Putamen (tissue), 1 donor: Measurements from ENCODE around the gene SLC44A3.

ENCODE experiments used
- DNase-seq: peaks from one replicate; pipeline ENCODE4 v3.0.0-alpha.2; 2016; ENCODE audit warnings: low spot score

SLC44A3 gene, protein sequence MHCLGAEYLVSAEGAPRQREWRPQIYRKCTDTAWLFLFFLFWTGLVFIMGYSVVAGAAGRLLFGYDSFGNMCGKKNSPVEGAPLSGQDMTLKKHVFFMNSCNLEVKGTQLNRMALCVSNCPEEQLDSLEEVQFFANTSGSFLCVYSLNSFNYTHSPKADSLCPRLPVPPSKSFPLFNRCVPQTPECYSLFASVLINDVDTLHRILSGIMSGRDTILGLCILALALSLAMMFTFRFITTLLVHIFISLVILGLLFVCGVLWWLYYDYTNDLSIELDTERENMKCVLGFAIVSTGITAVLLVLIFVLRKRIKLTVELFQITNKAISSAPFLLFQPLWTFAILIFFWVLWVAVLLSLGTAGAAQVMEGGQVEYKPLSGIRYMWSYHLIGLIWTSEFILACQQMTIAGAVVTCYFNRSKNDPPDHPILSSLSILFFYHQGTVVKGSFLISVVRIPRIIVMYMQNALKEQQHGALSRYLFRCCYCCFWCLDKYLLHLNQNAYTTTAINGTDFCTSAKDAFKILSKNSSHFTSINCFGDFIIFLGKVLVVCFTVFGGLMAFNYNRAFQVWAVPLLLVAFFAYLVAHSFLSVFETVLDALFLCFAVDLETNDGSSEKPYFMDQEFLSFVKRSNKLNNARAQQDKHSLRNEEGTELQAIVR

DNA sequence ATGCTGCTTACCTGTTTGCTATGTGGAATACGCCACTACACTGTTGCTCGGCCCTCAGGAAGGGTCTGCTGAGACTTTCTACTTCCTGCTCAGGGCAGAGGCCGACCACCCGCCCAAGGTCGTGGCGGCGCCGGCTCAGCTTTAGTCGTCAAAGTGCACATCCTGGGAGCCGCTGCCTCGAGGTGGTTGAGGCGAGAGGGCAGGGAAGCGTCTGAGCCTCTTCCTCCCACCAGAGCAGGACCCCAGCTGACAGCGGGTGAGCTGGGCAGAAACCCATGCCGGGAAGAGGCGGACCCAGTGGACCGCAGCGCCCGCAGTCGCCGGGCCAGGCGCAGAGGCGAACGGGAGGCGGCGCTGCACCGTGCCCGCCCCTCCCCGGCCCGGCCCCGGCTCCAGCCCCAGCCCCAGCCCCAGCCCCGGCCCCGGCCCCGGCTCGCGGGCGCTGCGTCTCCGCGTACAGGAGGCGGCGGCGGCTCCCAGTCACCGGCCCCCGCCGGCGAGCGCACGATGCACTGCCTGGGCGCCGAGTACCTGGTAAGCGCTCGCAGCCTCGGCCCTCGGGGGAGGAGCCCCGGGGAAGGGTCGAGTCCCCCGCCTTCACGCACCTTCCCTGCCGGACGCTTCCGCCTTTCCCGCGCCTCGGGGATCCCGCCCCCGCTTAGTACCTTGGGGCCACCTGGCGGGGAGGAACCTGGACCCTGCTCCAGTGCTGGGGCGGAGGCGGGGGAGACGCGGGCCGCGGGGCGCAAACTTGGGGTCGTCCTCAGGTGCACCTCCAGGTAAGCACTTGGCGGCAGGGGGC, at the start of gene SLC44A3:
Gene SLC44A3 (plus strand): TSS at position 413 of the 802 bp plus-strand sequence. CDS start 95 bp downstream, at position 508.
- DNase-seq = no peak

DNA sequence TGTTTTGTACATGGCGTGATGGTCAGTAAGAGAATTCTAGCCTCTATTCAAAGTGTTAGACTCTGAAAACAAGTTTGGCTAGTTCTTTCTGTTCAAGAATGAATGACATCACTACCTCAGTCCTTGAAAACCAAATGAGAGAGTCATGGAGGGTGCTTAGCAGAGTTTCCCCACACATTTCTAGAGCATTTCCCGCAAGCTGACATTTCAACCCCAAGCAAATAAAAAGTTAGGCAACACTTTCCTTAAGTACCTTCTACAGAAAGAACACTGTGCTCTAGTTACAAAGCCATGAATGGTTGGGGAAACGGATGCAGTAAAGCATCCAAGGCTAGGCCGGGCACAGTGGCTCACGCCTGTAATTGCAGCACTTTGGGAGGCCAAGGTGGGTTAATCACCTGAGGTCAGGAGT, 47.9 kb upstream of the SLC44A3 start:
- no peak for DNase-seq

DNA sequence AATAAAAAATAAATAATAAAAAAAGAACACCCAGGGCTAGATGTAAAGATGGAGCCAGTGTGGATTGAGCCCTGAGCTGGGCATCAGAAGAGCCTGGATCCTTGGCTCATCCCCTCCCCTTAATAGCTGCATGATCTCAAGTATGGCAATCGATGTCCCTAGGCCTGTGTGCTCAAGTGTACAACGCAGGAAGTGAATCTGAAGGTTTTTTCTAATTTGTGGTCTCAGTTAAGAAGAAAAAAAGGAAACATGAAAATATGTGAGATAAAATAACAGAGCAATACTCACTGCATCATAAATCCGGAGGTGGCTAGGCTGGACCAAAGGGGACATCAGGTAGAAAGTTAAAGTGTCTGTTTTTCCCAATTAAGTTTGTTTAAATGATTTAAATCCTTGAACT, 47.3 kb upstream of the SLC44A3 start:
- DNase-seq = no peak

DNA sequence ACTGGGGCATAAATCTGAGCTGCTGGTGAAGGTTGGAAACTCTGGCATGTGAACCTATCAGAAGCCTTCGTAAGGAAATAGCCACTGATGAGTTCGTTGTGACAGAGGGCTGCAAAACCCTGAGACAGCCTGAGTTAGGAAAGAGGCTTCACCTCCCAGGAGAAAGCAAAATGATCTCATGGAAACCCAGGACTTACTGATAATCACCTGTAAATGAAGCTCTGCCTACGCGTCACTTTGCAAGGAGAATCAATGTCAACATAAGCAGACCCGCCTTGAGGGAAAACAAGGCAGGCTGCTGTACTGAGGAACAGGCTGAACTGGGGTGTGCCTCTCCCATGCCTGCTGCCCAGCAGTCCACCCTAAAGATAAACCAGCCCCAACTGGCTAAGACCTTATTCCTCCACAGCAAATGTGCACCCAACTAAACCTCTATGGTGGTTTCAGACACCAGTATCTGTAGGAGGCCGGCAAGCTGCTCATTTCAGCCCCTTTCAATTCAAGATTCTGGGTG, 46.8 kb upstream of the SLC44A3 start:
- no peak for DNase-seq

DNA sequence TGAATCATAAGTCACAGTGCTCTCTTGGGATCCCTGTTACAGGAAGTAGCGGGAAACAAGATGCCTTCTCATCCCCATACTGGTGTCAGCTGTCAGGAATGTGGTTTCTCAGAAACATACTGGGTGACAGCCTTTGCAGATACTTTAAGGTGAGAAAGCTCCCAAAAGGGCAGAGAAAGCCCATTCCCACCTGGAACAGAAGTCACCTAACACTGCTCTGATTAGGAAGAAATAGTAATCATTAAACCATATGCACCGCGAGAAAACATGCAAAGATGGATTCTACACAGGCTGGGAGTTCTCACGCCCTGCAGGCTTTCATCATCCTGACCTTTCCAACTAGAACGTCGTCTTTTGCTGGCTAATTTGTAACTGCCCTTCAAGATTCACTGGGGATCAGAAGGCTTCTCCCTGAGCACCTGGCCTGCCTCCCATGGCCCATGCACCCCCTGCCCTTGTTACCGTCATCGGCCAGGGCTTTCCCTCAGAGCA, 46.2 kb upstream of the SLC44A3 start:
- no peak for DNase-seq

DNA sequence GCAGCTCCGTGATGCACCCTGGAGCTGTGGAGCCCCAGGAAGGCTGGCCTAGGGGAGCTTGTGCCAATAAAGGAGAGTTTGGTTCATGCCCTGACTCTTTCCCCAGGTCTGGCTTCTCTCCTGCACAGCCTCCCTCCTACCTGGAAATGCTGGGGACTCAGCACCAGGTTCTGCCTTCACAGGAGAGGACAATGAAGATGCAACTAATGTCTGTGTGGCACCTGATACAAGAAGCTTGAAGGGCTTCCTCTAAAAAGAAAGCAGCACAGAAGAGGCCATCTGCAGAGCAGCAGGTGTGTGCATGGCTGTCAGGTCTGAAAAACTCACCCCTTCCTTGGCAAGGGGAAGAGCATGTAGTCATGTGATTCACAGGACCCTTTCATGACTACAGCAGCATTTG, 43.7 kb upstream of the SLC44A3 start:
- no peak for DNase-seq

DNA sequence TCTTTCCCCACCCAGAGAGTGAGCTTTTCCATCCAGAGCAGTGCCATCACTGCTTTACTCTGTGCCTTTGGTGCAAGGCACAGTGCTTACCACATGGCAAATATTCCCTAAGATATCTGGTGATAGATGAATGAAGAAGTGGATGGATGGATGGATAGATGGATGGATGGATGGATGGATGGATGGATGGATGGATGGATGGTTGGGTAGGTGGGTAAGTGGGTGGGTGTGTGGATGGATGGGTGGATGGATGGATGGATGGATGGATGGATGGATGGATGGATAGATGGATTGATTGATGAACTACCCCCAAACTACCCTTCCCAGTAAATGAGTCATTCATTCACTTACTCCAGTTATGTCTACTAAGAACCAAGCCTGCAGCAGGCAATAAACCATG, 42.9 kb upstream of the SLC44A3 start:
- DNase-seq = no peak

DNA sequence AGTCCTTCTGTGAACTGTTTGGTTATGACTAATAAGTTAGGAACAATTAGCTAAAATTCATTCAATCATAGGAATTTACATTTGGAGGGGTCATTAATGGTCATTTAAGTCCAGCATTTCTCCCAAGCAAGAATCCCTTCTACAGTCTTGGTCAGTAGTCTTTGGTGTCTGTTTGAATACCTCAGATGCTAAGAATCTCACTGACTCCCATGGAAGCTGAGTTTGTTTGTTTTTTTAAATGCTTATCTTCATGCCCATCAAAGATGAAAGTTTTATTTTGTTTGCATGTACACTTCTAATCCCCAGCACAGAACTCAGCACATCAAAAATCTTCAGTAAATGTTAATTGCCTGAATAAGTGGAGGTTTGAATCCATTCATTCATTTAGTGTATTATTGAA, 41.3 kb upstream of the SLC44A3 start:
- DNase-seq = no peak

DNA sequence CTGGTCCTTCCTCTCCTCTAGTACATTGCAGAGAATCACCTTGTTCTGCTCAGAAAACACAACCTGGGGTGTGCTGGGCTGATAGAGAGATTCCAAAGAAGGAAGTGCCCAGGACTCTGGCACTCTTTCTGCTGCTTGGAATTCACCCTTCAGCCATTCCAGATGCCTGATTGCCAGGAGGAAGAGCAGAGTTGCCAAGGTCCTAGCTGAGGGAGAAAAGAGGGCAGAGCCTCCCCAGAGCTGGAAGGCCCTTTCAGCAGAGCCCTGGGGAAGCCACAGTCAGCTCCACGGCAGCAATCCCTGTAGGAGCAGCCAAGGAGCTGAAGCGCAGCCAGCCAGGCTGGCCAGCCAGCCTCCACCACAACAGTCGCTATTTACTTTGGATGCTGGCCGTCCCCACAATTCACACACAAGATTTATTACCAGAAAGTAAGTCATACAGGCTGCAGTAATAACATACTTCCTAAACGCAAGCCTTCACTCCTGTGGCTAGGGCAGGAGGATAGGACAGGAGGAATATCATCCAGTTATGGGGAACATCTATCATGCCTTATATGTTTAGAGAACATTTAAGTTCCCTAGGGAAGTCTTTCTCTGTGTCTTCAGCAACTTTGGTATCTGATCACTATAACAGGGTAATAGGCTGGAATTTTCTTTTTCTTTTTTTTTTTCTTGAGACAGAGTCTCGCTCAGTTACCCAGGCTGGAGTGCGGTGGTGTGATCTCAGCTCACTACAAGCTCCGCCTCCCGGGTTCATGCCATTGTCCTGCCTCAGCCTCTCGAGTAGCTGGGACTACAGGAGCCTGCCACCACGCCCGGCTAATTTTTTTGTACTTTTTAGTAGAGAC, 36.6 kb upstream of the SLC44A3 start:
- DNase-seq = no peak

DNA sequence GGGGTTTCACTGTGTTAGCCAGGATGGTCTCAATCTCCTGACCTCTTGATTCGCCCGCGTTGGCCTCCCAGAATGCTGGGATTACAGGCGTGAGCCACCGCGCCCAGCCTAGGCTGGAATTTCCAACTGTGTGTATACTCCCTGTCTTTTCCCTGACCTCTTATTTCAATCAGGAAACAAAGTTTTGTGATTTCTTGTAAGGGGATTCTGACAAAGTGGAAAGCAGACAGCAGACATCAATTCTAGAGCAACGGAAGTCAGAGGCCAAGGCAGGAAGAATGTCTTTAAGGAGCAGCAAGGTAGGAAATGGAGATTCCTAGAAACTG, 36.0 kb upstream of the SLC44A3 start:
- no peak for DNase-seq

DNA sequence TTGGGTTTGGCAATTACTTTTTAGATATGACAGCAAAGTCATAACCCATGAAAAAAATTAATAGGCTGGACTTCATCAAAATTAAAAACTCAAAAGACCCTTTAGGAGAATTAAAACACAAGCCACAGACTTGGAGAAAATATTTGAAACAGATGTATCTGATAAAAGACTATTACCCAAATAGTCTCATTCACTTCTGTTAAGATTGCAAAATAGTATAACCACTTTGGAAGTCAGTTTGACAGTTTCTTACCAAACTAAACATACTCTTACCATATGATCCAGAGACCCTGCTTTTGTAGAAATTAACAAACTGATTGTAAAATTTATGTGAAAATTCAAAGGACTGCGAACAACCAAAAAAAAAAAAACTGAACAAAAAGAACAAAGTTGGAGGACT, 32.5 kb upstream of the SLC44A3 start:
- no peak for DNase-seq

DNA sequence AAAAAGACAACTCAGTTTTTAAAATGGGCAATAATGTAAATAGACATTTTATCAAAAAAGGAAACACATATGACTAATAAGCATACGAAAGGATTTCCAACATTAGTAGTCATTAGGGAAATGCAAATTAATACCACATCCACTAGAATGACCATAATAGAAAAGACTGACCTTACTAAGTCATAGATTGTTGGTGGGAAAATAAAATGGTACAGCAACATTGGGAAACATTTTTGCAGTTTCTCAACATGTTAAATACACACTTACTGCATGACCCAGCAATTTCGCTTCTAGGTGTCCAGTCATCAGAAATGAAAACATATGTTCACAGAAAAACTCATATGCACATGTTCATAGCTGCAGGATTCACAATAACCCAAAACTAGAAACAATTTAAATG, 29.9 kb upstream of the SLC44A3 start:
- no peak for DNase-seq

DNA sequence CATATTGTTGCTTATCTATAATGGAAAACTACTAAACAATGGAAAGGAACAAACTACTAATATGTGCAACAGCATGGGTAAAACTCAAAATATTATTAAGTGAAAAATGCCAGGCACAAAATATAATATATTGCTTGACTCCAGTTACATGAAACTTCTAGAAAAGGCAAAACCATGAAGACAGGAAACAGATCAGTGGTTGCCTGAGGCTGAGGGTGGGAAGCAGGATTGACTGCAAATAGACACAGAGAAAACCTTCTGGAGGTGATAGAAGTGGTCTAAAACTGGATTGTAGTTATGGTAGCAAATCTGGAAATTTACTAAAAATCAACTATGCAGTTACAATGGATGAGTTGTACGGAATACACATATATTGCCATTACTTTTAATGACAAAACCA, 29.5 kb upstream of the SLC44A3 start:
- no peak for DNase-seq

DNA sequence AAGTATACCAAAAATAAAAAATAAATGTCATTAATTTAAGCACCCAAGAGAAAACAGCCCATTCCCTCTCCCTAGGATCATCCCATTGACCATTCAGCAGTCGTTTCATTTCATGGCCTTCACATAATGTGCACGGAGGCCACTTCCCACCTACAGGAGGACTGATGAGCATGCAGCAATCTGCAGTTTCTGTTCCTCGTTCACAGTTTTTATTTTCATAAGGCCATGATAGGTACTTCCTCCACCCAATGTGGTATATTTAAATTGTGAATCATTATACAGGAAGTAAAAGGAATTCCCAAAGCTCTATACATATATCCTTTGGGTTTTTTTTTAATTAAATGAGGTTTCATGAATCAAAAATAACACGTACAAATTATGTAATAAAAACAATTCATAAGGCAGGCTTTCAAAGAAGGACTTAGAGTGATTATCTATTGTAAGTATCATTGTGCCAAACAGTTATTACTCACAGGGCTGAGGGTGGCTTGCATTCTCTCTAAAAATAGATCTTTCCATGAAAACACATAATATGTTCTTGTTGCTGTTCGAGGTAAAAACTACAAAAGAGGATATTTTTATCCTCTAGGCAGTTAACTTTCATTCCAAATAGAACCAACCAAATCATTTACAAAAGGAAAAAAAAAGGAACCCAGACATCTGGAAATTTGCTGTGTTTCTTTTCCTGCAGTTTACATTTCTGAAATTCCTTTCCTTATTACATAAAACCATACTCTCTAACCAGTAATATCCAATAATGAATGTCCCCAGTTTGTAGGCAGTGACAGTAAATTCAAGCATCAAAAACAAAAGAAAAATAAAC, 27.5 kb upstream of the SLC44A3 start:
- DNase-seq = no peak

DNA sequence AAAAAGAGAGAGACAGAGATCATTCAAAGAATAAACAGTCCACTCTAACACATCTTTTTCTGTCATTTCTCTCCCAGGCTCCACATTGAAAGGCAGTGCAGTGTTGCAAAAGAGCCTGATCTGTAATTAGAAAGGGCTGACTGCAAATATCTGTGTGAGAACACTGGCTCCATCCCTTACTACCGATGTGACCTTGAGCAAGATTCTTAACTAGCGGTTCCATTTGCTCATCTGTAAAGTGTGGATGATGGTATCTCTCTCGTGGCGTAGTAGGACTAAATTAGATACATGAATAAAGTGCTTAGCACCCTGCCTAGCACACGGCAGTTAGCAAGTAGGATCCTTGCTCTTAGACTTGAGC, 26.9 kb upstream of the SLC44A3 start:
- DNase-seq = no peak

DNA sequence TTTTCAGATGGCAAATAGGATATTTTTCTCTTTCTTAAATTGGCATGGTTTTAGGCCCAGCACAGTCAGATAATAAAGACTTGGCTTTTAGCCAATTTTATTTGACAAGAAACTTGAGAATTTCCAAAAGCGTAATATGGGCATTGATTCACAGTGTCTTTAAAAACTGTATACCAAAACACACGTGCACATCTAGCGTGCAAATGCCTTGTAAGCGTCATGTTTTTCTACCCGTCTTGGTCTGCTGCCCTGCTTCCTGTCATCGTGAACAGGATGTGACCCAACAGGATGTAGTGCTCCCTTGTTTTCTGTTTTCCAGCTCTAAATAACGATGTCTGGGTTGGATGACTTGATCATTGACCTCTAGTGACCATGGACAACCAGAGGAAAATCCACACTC, 24.7 kb upstream of the SLC44A3 start:
- no peak for DNase-seq

DNA sequence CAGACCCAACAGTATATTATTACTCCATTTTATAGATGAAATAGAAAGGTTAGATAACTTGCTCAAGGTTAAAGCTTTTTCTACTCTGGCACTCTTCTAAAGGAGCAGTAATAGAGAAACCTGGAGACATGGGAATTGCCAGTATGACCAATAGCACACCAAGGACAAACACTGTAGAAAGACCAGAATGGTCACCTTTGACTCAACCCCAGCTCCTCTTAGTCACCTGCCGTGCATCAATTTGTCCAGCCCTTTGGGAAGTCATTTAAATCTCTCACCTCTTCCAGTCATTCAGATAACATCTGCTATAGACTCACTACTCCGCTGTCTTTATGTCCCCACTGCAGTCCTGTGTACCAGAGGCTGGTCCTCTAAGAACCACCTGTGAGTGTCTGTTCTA, 23.9 kb upstream of the SLC44A3 start:
- DNase-seq = no peak

DNA sequence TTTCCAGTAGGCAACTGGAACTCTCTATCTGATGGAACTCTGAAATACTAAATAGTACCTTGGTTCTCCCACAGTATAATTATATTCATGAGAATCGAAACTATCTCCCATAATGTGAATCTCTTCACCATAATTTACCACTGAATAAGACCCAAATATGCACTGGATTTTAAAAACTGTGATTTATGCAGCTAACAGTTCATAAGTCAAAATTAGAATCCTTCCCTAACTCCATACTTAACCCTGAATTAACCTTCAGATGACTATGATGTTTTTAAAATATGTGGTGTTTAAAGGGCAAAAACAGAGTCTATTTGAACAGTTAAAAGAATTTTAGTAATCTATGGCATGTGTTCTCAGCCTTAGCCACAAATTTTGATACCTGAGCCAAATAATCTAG, 22.9 kb upstream of the SLC44A3 start:
- DNase-seq = no peak

DNA sequence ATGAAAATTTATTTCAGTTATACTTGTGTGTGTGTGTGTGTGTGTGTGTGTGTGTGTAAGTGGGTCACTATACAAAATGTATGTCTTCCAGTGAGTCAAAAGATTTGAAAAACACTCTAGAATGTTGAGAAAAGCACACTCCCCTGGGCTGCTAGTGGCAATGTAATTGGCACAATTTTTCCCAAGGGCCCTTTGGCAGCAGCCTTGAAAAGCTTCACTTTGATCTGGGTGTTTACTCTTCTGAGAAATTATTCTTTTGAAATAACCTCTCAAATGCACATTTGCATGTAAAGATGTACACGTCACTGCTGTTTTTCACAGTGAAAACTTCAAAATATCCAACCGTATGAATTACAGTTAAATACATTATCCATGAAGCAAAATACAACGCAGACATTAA, 22.1 kb upstream of the SLC44A3 start:
- no peak for DNase-seq

DNA sequence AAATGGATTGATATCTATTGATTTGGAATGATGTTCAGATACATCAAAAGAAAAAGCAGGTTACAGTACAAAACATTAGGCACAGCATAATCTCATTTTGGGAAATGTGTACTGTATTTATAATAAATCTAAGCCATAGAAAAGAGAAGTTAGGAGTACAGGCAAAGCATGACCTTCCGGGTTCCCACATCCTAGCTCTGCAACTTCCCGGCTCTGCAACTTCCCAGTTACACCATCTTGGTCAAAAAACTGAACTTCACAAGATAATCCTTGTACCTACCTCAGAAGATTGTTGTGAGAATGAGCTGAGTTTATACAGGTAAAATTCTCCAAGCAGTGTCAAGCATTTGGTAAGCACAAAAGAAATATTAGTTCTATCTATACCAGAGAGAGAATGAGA, 21.7 kb upstream of the SLC44A3 start:
- no peak for DNase-seq

DNA sequence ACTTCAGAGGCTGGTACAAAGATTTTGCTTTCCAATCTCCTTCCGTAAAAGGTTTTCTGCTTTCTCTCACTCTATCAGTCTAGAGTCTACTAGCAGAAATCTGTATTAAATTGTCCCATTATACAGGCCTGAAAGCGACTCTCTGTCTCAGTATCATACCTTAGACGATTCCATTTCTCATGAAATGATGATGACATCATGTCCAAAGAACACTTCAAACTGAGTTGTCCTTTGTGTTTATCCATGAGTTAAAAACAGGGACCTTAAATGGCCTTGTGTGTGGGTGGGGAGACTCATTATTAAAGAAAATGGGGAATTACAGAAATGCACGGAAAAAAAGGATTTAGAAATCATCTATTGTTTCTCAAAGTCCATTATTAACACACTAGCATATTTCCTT, 21.0 kb upstream of the SLC44A3 start:
- no peak for DNase-seq
